ENCODE data around the gene CD3G. TPM values are rescaled to one million over a fixed set of nuclear protein-coding genes. Genes with fewer than 3 reads are reported as not detected.

Gene CD3G
- total and polyA plus RNA-seq, 2 of the 8 experiments (the other 6 are each of a cell fraction or from before 2014, with no cell fraction given) = not detected

DNA sequence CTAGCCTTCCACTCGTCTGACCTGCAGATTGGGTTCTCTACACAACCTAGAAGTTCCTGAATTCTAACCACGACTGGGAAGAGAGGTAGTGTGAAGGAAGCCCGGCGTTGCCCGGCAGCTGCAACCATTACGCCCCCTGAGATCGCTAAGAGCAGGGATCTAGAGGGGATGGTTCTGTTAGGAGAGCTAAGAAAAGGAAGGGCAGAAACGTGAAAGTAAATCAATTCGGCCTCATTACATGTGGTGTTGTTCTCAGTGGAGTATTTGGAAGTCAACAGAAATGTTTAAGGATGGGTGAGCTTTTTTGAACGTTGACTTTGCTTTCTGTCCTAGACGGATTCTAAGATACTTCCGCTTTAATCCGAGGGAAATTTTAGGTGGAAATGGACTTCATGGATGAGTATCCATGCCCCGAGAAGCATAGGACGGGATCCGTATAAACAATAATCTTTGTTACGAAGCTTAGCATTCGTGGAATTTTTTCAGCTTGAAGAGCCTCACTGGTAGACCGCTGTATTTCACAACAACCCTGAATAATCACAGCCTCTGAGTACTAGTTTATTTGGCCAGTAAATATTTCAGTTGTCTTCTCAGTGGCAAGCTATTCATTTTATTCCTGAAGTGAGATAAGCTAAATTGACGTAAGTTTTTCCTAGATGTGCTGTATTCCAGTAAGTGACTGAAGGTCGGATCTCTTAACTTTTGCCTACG, 57.9 kb downstream of the CD3G start:
- H3K9me3 ChIP-seq (ENCODE audit: insufficient read depth in 2 of 2, low read depth in 1 of 2, low read length in 1 of 2) = no peaks in the 10 kb centered on the region
- H4K5ac ChIP-seq (ENCODE audit: insufficient read length, low read depth, low read length) = no peak overlapping the region
- no peak for TF ChIP-seq CEBPB (IDR thresholded peaks at IDR 0.05; ENCODE audit: low read depth, low read length)
- TF ChIP-seq ASH2L (IDR thresholded peaks at IDR 0.05; ENCODE audit: low read length) = peak; percentile 44
- TF ChIP-seq, protein P1, sequence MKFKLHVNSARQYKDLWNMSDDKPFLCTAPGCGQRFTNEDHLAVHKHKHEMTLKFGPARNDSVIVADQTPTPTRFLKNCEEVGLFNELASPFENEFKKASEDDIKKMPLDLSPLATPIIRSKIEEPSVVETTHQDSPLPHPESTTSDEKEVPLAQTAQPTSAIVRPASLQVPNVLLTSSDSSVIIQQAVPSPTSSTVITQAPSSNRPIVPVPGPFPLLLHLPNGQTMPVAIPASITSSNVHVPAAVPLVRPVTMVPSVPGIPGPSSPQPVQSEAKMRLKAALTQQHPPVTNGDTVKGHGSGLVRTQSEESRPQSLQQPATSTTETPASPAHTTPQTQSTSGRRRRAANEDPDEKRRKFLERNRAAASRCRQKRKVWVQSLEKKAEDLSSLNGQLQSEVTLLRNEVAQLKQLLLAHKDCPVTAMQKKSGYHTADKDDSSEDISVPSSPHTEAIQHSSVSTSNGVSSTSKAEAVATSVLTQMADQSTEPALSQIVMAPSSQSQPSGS (IDR thresholded peaks at IDR 0.05; ENCODE audit: low read length) = 0 out of 2 replicates have a peak, but pooled peaks have one; percentile 11
- no peak for TF ChIP-seq GTF2F1 (IDR thresholded peaks at IDR 0.05; ENCODE audit: borderline replicate concordance, low read depth, low read length)
- H3K27ac ChIP-seq (ENCODE audit: low read depth, low read length) = peak overlapping the region; percentile 88
- DNase-seq (ENCODE audit: low read depth in 1 of 2, low spot score in 2 of 2) = peak in 1 of 2 experiments; percentile 44
- H3K27me3 ChIP-seq (replicated peaks in 1 of 4; ENCODE audit: control insufficient read depth in 3 of 4, extremely low read depth in 1 of 4, insufficient read depth in 3 of 4, low read length in 3 of 4) = no peaks in the 10 kb centered on the region
- H3K4me1 ChIP-seq (replicated peaks in 1 of 4; ENCODE audit: control insufficient read depth in 3 of 4, insufficient read depth in 4 of 4, low read length in 3 of 4) = peaks cover 0 to 6% (median 0%) of the 10 kb centered on the region in 4 experiments; a peak in 2 of 7 replicates
- H3K9ac ChIP-seq (replicated peaks in 1 of 4; ENCODE audit: extremely low read depth in 1 of 4, low read depth in 3 of 4, low read length in 3 of 4) = peak overlapping the region; percentile 69 to 82 (median 78)
- 14% methylated on average over 22 of the region's 22 CpGs; no CpG with 5 or more reads in 1 of the 2 experiments for WGBS, 2 experiments (ENCODE audit: extremely low coverage in 1 of 2, insufficient coverage in 1 of 2, insufficient read length in 1 of 2, insufficient replicate concordance in 2 of 2, low coverage in 1 of 2, low lambda C conversion rate in 2 of 2, missing lambda C conversion rate in 1 of 2)
- peaks cover 8 to 11% of the 10 kb centered on the region in 2 experiments for H4K20me1 ChIP-seq (replicated peaks in 1 of 2; ENCODE audit: control insufficient read depth in 1 of 2, insufficient read depth in 2 of 2, low read length in 2 of 2)
- peak overlapping the region; percentile 30 to 89 for H3K4me2 ChIP-seq (ENCODE audit: insufficient read depth in 1 of 2, low read depth in 2 of 2, low read length in 2 of 2)
- H4K91ac ChIP-seq (replicated peaks; ENCODE audit: insufficient read length, low read length) = no peak overlapping the region
- CTCF ChIA-PET (ENCODE audit: partially characterized antibody) = interaction anchor here (0.8 to 1.8 kb wide), 5 partner anchors 14 to 87 kb away, joined by 3 to 8 read pairs (median 4); no protein-coding TSS in a partner anchor
- peaks cover 2 to 16% (median 4%) of the 10 kb centered on the region in 4 experiments; a peak in 5 of 8 replicates for H3K36me3 ChIP-seq (ENCODE audit: control insufficient read depth in 2 of 4, insufficient read depth in 4 of 4, low read length in 3 of 4)
- H3K4me3 ChIP-seq (ENCODE audit: extremely low read depth in 1 of 4, insufficient read depth in 2 of 4, low read depth in 3 of 4, low read length in 4 of 4) = peak overlapping the region; percentile 81 to 95 (median 92)
- 0 out of 2 replicates have a peak, but pooled peaks cover 2% of the 10 kb centered on the region for H3K79me1 ChIP-seq (ENCODE audit: low read depth, low read length)
- H2AK5ac ChIP-seq (ENCODE audit: low read depth, low read length) = no peak overlapping the region
- no peak overlapping the region for H2BK15ac ChIP-seq (ENCODE audit: low read length)
- H2AFZ ChIP-seq (ENCODE audit: low read length) = 0 out of 2 replicates have a peak overlapping the region, but pooled peaks have one; percentile 13
- POLR2A ChIA-PET (ENCODE audit: partially characterized antibody) = interaction anchor here (0.9 to 2.2 kb wide), 7 partner anchors 9 to 46 kb away, joined by 3 to 13 read pairs (median 3); partner anchors contain the start of gene KMT2A
- peaks cover 3% of the 10 kb centered on the region for H3K23me2 ChIP-seq (ENCODE audit: low read depth, low read length)
- H3K14ac ChIP-seq (ENCODE audit: insufficient read length) = no peak overlapping the region
- H3K79me2 ChIP-seq (ENCODE audit: control insufficient read depth in 1 of 2, insufficient read depth in 2 of 2, low read length in 2 of 2) = peaks cover 13 to 55% of the 10 kb centered on the region in 2 experiments
- H2BK5ac ChIP-seq (ENCODE audit: low read depth, low read length) = no peak overlapping the region
- H2BK20ac ChIP-seq (ENCODE audit: low read length) = no peak overlapping the region
- no peak overlapping the region for H2BK120ac ChIP-seq (replicated peaks; ENCODE audit: low read depth, low read length)
- no peak overlapping the region for H3K56ac ChIP-seq (replicated peaks; ENCODE audit: insufficient read length, low read depth, low read length)
- no peak overlapping the region for H3K23ac ChIP-seq (ENCODE audit: insufficient read length)
- no peak overlapping the region for H3K4ac ChIP-seq (replicated peaks; ENCODE audit: insufficient read length, low read depth, low read length)
- no peak for FAIRE-seq
- no peak overlapping the region for H2BK12ac ChIP-seq (ENCODE audit: low read depth, low read length)
- H3K18ac ChIP-seq (ENCODE audit: extremely low read depth, low read length) = no peak overlapping the region
- H4K8ac ChIP-seq (ENCODE audit: extremely low read depth, insufficient read depth, low read length) = peak overlapping the region; percentile 92; the same call in 1 of the 2 replicates
